GM08714 (cell line): ENCODE measurements around the gene GPANK1.

Source experiments
- H3K4me3 ChIP-seq: fragments of 200-500 bp; sonication (Bioruptor generic); 2 replicates; pipeline ENCODE4 v1.5.1; 2014; ENCODE audit warnings: mild to moderate bottlenecking, low read length, inconsistent platforms
- ZNF274 ChIP-seq: IDR thresholded peaks from 2 replicates; pipeline ENCODE4 v1.6.1; 2012; ENCODE audit warnings: mild to moderate bottlenecking, low read depth, low read length

The GPANK1 gene

DNA sequence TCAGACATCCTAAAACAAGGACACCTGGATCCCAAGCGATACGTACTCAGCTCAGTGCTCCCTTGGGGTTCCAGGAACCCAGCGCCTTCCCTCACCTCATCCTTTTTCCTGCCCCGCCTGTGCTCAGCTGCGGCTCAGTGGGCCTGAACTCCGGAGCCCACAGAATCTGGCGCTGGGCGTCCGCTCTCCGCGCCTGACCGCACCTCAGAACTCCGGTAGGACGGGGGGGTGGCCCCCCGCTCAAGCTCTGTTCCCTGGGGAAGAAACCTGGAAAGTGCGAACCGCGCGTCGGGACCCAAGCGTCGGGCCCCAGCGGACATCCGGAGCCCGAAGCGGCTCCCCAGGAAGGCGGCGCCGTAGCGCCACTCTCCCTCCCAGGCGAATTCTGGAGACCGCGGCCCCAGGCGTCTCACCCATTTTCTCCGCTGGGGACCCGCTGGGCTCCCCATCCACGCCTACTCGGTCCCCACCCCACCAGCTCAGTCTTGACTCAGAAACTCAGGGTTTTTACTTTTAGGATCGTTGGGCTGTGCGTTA lies 16.4 kb upstream of the GPANK1 start:
- H3K4me3 ChIP-seq: peak overlapping the region; percentile 20; the same call in 1 of the 2 replicates
- TF ChIP-seq ZNF274: no peak

DNA sequence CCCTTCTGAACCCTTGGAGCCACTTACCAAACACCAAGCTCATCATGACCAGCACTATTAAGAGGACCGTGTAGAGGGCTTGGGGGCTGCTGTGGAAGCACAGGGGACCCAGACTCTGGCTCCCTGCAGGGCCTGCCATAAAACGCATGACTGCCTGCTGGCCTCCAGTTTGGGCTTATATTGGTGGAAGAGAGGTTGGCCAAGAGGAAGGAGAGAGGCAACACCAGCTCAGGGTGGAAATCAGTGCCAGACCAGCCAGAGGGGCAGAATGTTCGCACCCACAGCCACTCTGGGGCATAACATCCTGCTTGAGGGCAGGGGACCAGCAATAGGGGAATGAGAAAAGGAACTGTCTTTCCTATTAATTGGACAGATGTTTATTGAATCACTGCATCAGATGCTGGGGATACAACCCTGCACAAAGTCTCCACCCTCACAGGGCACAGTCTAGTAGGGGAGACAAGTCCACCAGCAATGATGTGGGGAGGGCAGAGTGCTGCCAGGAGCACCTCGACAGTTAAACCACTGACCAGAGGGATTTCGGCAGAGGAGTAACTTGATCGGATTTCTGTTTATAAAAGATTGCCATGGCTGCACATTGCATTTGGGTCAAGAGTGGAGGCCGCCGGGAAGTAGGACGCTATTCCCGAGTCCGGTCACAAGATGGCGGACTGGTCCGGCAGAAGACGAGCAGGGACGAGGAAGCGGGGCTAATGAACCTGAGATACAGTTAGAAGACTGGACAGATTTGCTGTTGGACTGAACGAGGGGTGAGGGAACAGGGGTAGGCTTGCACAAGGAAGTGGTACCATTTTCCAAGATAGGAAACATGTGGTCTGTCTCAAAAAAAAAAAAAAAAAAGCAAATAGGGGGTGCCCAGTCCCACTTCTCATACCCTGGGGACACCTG lies 15.7 kb upstream of the GPANK1 start, which contains the start of gene LY6G5C:
TSS of gene LY6G5C (minus strand) at position 842 of the 909 bp plus-strand sequence. CDS start at position 148, 694 bp downstream.
- peak within 1 kb of the TSS; percentile 20; the same call in 1 of the 2 replicates for H3K4me3 ChIP-seq
- no peak for TF ChIP-seq ZNF274

DNA sequence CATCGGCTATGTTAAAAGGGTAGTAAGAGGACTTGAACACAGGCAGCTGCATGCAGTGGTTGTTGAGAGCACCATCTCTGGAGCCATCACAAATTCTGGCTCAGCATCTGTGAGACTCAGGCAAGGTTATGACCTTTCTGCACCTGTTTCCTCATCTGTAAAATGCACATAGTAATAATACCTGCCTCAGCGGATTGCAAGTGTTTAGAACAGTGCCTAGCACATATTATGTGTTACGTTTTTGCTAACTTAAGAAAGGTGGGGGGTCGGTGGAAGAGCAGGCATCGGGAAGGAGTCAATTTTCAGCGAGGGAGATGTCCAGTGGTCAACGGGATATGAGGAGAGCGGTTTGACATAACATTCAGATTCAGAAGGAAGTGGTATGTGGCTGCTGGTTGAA lies 13.2 kb upstream of the GPANK1 start:
- H3K4me3 ChIP-seq: no peak overlapping the region
- no peak for TF ChIP-seq ZNF274

DNA sequence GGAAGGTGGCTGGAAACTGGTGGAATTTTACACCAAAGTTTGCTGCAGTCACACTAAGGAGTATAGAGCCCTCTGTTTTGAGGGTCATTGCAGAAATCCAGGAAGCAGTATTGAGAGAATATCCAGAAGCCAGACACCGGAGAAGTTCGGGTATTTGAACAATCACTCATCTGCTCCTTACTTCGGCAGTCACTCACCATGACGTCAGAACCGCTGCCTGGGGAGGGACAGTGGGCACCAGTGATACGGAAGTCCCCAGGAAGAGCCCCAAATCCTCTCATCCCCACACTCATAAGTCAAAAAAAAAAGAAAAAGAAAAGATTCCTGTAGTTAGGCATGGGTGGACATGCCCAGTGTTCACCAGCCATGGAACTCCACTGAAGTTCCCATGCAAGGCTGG lies 12.1 kb upstream of the GPANK1 start:
- TF ChIP-seq ZNF274: no peak
- no peak overlapping the region for H3K4me3 ChIP-seq

DNA sequence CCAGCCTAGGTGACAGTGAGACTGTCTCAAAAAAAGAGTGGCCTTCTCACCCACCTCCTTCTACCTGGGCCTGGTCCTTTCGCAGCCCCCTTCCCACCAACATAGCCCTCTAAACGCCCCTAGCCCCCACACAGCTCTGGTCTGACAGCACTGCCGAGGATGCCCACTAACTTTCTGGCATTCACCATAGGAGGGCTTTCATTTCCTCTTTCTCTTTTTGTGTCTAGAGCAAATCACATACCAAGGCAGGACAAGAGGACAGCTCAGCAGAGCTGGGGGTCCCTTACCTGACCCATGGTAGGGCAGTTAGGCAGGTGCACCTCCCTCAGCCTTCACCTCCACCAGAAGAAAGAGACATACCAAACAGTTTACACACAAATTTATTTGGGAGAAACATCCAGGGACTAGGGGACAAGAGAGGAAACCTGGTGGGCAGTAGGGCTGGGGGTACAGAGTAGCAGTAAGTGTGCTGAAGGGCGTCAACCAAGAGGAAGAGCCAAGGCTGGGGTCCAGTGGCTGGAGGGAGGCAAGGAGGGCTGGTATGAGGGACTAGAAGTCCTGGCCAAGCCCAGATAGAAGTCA lies 11.6 kb upstream of the GPANK1 start:
- no peak overlapping the region for H3K4me3 ChIP-seq
- TF ChIP-seq ZNF274: no peak

DNA sequence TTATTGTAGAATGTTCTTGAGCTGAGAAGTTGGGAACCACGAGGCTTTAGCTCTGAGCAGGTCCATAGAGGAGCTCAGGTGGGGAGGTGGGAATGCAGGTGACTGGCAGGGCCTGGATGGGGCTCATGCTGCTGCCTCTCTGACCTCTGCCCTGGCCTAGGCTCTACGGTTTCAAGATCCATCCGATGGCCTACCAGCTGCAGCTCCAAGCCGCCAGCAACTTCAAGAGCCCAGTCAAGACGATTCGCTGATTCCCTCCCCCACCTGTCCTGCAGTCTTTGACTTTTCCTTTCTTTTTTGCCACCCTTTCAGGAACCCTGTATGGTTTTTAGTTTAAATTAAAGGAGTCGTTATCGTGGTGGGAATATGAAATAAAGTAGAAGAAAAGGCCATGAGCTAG lies 4.9 kb upstream of the GPANK1 start, which contains the start of gene LY6G5B:
TSS of gene LY6G5B (plus strand) at position 301 of the 400 bp plus-strand sequence. CDS start 975 bp downstream, outside the sequence.
- no peak within 1 kb of the TSS for H3K4me3 ChIP-seq
- no peak for TF ChIP-seq ZNF274

DNA sequence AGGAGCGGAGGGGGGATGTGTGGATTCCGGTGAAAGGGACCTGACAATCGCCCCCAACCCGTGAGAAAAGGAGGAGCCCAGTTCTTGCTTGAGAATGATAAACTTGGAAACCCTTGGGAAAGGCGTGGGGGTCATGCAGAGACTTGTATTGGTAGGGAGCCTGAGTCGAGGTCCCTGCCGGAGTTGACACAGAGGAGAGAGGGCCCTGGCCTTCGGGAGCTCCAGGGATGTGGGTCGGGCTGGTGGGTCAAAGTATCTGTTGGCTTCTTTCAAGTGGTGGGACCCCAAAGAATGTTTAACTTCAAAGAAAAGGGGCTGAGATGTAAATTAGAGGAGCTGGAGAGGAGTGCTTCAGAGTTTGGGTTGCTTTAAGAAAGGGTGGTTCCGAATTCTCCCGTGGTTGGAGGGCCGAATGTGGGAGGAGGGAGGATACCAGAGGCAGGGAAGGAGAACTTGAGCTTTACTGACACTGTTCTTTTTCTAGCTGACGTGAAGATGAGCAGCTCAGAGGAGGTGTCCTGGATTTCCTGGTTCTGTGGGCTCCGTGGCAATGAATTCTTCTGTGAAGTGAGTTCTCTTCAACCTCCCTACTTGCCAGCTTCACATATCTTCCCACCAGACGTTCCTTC lies 1.7 kb upstream of the GPANK1 start:
- H3K4me3 ChIP-seq: peak overlapping the region; percentile 93
- TF ChIP-seq ZNF274: no peak

DNA sequence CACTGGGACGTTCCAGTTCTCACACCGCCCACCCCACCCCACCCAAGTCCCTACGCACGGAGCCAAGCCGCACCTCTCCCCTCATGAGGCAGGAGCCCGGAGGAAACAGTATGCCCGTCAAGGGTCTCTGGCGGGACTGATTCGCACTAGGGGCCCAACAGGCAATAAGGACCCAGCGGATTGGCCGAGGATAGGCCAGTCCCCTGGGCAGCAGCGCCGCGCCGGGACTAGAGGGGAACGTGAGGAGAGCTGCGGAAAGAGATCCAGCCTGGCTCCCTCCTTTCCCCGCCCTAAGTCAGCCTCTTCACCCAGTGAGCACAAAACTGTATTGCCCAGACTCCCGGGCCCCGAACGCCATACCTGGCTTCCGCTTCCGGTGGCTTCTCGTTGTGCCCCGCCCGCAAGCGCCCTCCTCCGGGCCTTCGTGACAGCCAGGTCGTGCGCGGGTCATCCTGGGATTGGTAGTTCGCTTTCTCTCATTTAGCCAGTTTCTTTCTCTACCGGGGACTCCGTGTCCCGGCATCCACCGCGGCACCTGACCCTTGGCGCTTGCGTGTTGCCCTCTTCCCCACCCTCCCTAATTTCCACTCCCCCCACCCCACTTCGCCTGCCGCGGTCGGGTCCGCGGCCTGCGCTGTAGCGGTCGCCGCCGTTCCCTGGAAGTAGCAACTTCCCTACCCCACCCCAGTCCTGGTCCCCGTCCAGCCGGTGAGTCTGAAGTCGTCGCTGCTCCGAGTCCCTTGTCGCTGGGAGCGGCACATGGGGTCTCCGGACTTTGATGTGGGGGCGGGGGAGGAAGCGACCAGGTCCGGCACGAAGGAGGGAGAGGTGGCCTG lies 922 bp upstream of the GPANK1 start, which contains the start of gene CSNK2B:
TSS of gene CSNK2B (plus strand) at position 580 of the 836 bp plus-strand sequence. CDS start 752 bp downstream, outside the sequence.
- TF ChIP-seq ZNF274: no peak

DNA sequence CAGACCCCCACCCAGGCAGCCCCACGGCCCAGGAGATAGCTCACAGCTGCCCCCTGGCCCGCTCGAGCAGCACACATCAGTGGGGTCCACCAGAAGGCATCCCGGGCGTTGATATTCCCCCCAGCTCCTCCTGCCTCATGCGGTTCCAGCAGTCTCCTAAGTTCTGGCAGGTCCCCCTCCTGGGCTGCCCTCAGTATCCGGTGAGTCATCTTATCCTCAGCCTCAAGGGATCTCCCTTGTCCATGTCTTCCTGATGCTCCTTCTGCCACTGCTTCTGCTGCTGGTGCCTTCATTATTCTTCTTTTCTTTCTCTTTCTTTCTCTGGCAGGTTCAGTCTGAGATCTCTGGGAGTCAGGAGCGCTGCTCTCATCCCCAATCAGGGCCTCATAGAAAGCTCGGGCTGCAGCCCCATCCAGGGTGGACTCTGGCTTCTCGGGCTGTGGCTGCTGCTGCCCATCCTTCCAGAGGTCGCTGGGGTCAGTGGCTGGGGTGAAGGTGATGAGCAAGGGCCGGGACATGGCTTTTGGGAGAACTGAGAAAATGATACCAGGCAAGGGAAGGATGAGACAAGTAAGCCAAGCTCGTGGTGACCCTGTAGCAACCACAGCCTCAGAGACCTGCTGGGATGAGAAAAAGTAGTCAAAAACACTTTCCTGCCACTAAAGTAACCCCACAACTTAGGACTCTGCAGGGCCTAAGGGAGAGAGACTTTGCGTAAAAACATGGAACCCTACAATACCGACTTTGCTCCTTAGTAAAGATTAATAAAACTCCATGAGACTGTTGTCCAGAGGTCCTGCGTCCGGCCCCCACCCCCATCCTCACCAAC lies 622 bp downstream of the GPANK1 start:
- no peak for TF ChIP-seq ZNF274
- H3K4me3 ChIP-seq: peak overlapping the region; percentile 91

More for the DNA sequence above, 922 bp upstream of the GPANK1 start, which contains the start of gene CSNK2B:
- H3K4me3 ChIP-seq: peak within 1 kb of the TSS; percentile 93

DNA sequence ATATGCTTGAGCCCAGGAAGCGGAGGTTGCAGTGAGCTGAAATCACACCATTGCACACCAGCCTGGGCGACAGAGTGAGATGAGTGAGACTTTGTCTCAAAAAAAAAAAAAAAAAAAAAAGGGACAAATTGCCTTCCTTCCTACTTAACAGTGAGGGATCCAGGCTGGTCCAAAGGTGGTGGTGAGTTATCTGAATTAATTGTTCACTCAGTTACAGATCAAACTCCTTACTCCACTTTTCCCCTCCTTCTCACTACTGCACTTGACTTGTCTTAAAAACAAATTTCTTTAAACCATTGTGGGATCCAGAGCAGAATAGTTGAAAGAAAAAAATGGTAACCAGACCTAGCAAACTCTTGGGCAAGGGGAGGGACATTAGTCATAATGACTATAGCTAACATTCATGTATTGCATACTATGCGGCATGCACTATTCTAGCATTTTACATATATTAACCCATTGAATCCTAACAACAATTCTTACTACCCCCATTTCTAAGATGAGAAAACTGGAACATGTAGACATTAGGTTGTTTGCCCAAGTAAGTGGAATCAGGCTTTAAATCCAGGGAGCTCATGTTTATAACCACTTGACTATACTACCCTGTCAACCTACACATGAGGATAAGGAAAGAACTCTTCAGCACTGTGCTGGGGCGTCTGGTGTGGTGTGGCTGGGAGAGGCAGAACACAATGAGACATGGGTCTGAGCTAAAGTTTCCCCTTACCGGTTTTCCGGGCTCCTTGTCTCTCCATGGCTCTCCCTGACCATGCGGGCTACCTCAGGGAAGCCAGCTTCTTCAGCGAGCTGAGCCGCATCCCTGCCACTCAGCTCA lies 1.5 kb downstream of the GPANK1 start:
- peak overlapping the region; percentile 91; the same call in 1 of the 2 replicates for H3K4me3 ChIP-seq
- no peak for TF ChIP-seq ZNF274

DNA sequence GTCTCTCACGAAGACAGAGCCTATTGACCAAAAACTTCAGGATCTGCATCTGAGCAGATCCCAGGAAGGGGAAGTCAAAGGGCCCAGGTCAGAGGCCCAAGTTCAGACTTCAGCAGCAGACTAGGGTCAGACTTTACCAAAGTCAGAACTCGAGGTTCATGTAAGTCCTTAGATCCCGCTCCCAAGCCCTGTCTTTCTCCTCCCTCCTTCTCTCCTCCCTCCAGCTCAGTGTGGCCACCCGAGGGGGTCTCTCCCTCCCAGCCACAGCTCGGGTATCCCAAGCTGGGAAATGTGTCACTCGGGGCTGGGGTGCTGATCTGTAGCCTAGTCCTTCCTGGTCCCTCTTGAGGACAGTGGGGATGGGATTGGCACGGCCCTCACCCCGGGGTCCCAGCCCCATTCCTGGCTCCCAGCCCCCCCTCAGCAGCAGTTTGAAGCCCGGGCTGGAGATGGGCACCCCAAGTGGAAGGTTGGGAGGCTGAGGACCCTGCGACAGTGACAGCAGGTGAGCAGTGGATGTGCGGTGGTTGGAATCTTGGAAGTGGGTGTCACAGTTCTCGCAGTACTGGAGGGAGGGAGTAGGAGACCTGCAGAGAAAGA lies 2.6 kb downstream of the GPANK1 start:
- no peak for TF ChIP-seq ZNF274
- H3K4me3 ChIP-seq: peak overlapping the region; percentile 1; the same call in 1 of the 2 replicates
